GM19351 (cell line): ENCODE measurements around the gene APOA4.

Source experiments
- ATAC-seq: cut with Tn5 transposase; IDR thresholded peaks from one replicate; pipeline ENCODE4 v1.9.1; 2021; ENCODE audit warnings: mild to moderate bottlenecking, moderate library complexity; ENCODE audit not compliant: unreplicated experiment

Gene APOA4

DNA sequence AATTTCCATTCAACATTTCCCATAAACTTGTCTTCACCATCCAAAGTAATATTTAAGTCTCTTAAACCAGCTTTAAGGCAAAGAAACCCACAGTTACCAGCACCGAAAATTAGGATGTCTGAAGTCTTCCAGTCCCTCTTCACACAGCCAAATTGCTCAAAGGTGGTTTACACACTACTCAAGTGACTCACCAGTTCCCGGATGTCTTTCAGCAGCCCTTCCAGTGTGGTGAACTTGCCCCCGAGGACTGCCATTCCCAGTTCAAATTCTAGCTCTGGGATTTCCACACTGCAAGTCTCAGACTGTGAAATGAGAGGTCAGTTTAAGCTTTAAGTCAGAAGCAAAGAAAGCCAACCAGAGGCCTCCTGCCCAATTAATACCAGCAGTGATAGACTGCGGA lies 40.4 kb downstream of the APOA4 start:
- no peak for ATAC-seq

DNA sequence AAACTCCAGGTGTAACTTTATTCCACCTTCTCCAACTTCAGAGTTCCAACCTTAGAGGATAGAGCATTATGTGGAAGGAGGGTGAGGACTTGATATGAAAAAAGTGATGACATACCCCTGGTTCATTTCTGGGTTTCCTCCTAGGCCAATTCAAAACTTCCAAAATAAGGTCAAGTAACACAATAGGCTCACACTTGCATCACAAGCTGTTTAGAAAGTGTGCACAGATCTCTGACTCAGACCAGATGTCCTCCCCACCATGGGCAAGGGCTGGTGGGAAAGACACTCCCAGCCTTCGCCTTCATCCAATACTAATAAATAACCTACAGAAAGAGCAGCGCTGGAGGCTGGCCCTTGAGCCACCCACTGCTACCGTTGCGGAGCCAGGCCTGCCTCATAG lies 44.5 kb downstream of the APOA4 start:
- ATAC-seq: no peak

- ATAC-seq: no peak
Observed at GRCh38 chr11:116777056-116777455, 46.0 kb downstream of the APOA4 start.

GRCh38 chr11:116776522-116776984 lies 46.6 kb downstream of the APOA4 start:
- no peak for ATAC-seq

- no peak for ATAC-seq
Observed at GRCh38 chr11:116775975-116776374, 47.1 kb downstream of the APOA4 start.

DNA sequence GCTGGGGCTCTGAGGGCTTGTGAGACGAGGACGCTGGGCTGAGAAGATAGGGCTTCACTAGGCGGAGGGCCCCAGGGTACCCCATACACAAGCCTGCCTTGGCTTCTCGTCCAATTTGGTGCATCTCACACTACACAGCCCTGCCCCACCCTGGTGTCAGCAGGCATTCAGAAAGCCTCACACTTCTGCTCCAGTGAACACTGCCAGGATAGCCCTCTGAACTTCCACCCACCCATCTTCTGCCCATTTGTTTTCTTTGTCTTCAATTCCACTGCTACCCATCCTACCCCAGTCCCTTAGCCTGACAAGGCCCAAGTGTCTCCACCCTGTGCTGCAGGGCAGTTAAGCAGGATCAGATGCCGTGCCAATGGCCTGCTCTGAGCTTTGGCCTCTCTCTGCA lies 48.4 kb downstream of the APOA4 start:
- no peak for ATAC-seq

DNA sequence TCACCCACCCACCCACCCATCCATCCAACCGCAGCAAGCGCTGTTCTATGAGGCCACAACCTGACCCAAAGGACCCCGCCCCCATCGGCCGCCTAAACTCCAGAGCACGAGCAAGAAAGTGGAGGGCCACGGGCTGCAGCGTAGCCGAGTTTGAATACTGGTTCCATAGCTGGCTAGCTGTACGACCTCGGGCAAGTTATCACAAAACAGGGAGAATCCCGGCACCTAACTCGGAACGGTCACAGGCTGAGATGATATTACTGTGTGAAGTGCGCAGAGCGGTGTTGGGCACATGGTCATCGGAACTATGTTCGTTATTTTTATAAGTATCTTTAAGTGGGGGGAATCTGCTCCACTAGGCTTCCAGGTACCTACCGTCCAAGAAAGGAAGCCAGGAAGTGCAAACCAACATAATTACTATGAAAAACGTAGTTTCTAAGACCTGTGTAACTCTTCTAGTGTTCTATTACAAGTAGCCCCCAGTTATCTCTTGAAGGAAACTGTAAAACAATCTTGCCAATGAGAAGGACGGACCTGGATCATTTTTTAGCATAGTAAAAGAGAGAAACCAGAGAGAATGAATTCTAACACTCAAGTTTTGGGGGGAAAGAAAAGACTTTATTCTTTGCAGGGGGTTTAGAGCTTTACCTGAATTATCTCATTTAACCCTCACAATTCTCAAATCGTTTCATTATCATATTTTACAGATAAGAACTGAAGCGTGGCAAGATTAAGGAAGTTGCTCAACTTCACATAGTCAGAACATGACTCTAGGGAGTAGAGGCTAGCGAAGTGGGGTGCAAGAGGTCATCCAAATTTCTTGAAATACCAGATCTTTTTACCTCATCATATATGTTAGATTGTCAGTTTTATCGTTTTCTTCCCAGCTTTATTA lies 49.7 kb downstream of the APOA4 start:
- ATAC-seq: peak; percentile 39

DNA sequence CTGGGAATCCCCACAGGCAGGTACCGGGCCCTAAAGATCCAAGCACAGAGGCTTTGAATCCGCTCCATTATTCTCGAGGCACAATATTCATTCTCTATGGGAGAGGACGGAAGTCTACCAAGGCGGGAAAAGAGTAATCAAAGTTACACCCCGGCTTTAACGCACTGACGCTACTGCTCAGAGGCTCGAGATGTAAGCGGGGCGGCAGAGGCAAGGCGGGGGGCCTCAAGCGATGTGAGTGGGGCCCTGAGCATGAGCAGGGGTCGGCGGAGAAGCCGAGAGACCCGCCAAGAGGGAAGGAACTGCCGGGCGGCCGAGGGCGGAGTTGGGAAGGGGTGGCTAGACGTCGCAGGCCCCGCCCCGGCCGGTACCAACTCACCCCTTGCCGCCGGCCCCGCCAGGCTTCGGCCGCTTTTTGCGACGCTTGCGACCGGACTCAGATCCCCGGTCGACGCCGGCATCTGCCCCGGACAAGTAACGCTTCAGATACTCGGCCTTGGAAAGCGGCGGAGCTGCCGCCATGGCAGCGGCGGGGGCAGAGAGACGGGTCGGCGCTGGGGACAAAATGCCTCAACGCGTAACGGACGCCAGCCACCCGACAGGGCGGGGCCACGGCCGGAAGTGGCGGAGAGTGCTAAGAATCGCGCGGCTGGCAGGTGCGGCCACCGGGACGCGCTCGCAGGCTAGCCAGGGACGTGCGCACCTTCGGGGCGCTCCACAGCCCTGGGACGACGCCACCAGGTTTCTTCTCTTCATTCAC lies 50.5 kb downstream of the APOA4 start, which contains the start of gene BUD13:
BUD13 (minus strand) TSS at position 545 of the 760 bp plus-strand sequence; CDS start at position 522, 23 bp downstream.
- ATAC-seq: peak; percentile 88

DNA sequence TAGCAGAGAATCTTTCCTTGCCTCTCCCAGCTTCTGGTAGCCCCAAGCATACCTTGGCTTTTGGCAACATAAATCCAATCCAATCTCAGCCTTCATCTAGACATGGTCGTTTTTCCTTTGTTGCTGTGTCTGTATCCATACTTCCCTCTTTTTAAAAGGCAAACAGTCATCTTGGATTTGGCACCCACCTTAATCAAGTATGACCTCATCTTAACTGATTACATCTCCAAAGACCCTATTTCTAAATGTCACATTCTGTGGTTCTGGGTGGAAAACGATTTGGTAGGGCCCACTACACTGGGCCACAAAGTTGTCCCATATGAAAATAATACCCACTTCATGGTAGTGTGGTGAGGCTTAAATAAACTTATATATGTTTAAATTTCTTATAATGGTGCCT lies 51.2 kb downstream of the APOA4 start:
- no peak for ATAC-seq
